Activated CD8-positive, alpha-beta memory T cell treated with anti-CD3 and anti-CD28 coated beads for 24 hours (primary cell): ENCODE data around the gene FAM219A.

Experiments used
- DNase-seq: peaks from one replicate; pipeline ENCODE4 v3.0.0-alpha.2; 2020

FAM219A gene

DNA sequence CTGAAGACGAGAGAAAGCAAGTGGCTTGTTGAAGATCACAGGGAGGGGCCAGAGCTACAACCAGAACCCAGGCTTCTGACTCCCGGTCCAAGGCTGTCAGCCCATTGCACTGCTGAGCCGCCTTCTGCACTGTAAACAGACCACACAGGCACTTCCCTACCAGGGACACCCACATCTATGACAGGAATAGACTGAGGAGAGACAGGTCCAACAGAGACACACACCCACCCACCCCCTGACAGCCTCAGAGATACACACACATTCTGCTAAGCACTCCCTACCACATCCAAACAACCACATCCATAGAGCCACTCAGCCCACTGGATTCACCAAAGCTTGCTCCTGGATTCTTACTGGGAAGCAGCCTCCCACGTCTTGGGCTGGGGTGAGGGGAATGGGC, 58.6 kb downstream of the FAM219A start:
- no peak for DNase-seq

DNA sequence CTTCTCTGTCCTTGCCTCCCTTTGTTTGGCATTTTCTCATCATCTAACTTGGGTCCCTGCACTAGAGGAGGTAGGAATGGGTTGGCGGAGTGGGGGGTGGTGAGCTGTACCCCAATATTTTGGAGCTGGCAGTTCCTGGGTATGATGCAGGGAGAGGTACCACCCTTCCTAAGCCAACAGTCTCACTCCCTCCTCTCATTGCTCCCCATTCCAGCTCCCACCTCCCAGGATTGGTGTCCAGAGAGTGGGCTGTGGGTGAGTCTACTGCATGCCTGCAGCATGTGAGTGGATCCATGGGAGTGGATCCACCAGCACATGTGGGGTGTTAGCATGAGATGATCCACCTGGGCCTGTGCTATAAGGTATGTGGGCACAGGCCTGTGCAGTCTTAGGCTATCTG, 59.5 kb downstream of the FAM219A start:
- DNase-seq: no peak

DNA sequence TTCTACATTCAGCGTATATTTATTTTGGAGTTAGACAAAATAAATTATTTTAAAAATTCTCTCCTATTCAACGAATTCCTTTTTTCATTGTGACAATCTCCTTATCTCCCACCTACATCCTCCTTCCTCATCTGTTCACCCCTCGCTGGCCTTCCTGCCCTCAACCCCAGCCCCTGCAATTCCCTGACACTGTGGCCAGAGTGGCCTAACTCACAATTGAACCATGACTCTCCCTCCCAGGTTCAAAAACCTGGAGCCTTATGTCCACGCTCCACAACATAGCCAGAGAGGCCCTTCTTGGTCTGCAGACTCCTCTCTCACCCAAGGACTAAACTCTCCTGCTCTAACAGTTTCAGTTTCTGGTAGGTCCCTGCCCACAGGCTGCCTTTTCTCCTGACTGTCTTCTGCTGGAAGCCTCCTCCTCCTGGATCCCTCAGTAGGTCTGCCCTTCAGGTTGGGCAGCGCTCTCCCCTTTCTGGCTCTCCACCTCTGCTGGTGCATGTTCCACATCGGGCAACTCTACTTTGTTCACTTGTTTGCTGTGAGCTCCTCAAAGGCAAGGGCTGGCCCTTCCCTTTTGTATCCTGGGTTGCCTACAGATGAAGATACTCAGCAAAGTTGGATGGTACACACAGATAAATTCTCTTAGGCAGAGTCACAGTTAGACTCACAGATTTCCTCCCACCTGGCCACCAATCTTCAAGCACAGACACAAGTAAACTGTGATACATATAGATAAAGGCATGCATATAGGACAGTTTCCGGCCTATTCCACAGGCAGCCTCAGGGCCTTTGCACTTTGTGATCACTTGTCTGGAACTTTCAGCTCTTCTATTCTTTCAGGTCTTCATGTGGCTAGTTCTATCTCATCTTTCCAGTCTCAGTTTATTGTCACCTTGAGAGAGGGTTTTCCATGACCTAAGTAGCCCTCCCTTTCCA, 61.8 kb downstream of the FAM219A start:
- DNase-seq: no peak

DNA sequence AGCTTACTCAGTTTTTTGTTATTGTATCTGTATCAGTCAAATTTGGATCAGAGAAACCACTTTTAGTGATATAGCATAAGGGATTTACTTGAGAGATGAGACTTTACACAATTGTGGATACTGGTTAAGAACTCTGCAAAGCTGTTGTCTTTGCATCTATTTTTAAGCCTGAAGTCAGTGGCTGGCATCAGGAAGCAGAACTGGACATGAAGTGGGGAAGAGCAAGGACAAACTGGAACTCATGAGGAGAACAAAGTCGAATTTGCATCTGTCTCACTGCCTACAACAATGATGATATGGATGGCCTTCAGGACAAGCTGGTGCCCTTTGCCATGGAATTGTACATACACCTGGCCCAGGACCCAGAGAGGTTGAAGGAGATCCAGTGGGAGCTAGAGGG, 65.9 kb downstream of the FAM219A start:
- no peak for DNase-seq

DNA sequence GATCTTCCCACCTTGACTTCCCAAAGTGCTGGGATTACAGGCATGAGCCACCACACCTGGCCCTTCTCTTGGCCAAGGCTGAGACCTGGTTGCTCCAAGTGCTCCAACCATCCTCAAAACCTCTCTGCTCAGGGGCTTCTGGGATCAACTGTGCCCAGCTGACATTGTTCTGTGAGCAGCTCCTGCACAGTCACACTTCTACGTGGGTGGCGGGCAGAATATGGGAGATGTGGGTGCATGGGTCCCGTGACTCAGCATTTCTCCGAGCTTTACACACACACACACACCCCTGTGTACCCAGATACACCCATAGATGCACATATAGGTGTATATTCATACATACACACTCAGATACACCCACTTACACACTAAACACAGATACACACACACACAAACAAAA, 71.1 kb downstream of the FAM219A start:
- no peak for DNase-seq

DNA sequence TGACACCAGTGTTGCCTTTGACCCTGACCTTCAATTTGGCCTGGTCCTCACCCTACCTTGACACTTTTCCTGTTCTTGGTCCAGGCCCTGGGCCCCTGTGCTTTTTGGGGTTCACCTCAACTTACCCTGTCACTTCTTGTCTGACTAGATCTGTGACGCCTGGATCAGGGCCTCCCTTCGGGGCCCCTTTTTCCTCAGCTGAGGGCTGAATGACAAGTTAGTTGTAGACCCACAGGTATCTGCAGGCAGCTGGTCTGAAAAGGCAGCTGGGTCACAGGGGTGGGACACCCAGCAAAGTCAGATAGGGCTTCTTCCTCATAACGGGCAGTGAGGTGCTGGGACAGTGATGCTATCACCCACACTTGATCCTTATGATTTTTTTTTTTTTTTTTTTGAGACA, 71.7 kb downstream of the FAM219A start:
- DNase-seq: peak; percentile 42

DNA sequence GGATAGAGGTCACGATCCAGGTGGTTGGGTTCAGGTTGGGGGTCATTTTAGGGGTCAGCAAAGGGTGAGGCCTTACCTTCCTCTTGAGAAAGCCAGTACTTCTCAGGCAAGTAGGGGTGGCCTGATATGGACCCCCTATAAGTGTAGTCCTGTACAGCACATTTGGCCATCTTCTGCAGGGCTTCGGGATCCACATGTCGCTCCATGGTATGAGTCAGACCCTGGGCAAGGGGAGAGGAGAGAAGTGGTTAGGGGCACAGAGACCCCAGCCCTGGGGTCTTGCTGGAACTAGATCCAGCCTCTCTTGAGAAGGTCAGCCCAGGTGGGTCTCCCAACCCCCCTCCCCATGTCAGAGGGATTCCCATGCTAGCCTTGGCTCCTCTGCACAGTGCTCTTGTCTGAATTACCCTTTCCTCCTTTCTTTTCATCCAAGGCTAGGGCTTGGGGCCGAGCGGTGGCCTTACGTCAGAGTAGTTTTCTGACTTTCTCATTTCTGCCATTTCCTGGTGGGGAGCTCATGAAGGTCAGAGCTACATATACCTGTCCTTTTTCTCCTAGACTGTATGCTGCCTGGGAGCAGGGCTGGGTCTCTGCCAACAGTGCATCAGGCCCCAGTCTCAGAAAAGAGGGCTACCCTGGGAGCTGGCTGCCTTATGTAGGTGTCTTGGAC, 72.7 kb downstream of the FAM219A start:
- peak; percentile 19 for DNase-seq

DNA sequence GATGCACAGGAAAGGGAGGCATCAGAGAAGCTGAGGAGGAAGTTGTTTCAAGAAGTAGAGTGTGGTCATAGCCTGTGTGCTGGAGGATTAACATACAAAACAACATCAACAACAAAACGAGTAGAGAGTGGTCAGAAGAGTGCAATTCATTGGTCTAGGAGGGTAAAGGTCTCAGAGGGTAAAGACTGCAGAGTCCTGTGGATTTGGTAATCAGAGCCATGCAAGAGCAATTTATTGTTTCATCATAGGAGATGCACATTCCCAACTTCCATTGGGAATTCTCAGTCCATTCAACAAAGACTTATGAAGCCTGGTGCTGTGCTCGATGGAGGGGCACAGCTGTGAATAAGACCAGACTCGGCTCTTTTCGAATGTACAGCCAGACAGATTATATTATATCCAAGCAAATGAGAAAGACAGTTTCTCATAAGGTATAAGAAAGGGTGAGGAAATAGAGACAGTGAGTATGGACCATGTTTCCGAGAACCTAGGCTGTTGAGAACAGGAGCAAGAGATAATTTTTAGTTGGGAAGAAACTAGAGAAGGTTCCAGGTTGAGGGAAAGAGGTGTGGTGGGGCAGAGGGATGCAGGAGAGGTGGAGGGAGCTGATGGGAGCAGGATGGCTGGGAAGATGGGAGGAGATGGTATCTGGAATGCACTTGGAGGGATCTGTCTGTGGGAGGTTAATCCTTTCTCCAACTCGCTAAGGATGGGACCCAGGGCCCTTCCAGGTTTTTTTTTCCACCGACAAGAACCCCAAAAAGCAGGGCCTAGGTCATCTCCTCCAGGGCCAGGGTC, 73.8 kb downstream of the FAM219A start:
- DNase-seq: peak; percentile 15

DNA sequence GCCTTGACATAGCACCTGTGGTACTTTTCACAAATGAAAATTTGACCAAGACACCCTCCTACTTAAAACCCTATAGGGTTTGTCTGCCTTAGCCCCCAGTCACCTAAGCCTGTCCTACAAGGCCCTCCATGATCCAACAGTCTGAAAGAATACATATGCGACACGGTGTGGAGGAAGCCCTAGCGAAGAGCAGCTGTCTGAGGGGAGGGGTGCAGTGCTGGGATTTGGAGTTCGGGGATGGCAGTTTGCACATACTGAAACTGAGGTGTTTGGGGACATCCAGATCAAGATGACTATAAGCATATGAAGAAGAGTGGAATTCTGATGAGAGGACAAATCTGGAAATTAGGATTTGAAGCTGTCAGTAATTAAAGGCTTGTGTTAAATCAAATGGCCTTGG, 74.5 kb downstream of the FAM219A start:
- DNase-seq: peak; percentile 5

DNA sequence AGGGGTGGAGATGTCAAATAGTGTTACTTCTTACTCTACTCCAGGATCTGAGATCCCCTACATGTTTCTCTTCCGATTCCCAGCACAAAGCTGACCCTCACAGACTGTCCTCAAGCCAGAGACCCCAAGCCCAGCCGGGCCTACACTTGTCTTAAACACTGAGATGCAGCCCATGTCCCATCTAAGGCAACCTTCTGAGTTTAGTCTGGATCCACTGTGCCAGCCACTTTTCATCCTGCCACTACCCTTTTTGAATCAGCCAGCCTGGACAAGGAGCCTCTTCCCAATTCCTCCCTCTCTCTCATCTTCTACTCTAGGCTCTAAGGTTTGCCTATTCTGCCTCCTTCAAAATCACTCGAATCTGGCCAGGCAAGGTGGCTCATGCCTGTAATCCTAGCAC, 75.5 kb downstream of the FAM219A start:
- peak; percentile 45 for DNase-seq

DNA sequence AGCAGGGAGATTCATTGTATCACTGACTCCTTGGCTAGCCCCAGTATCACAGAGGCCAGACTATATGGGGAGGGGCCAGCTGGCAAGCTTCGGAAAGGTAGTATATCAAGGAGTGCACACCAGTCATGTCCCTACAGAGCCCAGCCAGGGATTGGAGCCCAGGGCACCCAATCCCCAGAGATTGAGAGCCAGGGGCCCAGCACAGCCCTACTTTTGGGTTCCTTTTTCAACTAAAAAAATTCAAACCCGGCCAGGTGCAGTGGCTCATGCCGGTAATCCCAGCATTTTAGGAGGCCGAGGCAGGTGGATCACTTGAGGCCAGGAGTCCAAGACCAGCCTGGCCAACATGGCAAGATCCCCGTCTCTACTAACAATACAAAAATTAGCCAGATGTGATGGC, 76.3 kb downstream of the FAM219A start:
- peak; percentile 38 for DNase-seq

DNA sequence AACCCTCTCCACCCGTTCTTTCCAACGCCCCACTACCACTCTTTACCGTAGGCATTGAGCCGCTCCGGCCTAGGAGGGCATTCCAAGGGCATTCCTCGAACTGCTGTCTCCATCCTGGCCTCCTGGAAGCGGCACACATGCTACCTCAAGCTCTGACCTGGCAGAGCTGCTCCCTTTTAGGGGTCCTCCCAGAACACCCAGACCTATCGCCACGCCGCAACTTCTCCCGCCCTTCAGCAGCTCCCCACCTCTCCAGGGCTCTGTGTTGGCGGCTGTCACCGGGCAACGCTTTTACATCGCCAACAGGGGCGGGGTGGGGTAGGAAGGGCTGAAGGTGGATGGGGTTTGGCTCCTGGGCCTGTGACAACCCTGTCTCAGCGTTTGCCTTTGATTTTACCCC, 77.0 kb downstream of the FAM219A start:
- no peak for DNase-seq

DNA sequence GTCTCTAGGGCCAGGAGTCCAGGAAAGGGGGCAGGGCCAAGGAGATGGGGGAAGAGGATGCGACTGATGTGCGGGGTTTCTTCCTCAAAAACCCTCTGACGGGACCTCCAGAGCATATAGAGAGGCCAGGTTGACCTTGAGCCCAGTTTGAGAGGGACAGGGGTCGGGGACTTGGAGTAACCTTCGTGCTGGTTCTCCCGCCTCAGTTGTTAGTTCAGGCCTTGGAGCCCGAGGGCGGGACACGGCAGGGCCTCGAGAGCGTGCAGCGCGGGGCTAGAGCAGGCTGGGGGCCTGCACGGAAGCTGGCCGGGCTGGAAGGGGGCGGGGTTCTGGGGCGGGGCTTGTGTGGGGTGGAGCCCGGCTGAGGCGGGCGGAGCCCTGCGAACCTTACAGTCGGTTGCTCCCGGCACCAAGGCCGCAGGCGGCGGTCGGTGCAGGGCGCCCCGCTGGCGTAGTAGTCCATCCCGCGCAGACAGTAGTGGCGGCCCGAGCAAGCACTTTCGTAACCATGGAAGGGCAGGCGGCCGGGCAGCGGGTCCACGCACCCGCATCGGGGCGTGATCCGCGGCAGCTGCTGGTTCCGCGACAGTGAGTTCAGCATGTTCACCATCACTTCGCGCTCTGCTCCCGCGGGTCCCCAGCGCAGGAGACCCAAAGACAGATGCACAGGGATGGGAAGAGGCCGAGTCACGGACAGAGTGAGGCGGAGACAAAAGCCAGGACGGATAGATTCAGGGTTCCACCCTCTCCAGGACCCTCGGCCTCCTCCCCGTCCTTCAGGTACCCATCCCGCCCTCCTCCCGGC, 77.7 kb downstream of the FAM219A start:
- DNase-seq: peak; percentile 89

DNA sequence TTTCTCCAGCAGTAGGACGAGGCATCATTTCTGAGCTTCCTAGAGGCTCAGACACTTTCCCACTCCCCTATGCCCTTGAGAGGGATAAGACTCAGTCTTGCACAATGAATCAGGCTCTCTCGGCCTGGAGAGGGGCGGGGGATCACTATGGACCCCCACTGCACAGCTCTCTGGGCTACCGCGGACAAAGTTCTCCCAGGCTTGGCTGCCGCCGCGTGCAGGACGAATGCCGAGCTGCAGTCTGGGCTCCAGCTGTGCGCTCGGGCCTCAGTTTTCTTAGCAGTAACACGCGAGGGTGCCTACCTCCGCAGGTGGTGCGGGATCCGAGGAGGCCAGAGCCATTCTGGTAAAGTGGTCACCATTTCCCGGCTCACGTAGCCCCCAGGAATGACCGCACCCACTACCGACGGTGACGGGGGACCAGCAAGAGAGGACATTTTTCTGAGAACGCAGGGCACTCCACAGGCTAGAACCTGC, 78.3 kb downstream of the FAM219A start:
- no peak for DNase-seq

DNA sequence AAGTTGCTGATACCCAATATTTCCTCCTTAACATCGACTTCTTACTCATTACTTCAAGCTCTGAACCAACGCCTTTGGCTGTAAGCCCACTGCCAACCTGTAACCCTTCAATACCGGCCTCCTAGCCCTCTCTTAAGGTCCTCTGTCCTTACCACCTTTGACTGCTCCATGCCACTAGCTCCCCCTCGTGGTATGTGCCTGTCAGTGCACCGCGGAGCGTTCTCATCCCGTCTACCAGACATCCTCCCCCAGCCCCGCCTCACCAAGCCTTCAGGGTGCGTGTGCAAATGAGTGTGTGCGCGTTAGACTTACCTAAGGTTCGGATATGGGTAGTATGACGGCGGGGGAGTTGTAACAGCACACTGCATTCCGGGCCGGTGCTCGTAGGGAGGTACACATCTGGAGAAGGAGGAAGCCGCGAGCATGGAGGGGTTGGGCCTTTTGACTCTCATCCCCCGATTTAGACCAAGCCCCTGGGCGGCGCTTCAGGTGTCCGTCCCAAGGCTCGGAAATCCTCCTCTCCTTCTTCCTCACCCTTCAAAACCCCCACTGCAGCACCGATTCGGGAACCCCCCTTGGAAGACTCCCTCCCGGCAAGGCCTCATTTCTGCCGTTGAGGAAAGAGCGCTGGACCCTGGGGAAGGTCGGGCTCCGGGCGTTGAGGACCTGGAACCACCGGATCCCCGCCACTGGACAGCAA, 78.9 kb downstream of the FAM219A start:
- DNase-seq: peak; percentile 95

DNA sequence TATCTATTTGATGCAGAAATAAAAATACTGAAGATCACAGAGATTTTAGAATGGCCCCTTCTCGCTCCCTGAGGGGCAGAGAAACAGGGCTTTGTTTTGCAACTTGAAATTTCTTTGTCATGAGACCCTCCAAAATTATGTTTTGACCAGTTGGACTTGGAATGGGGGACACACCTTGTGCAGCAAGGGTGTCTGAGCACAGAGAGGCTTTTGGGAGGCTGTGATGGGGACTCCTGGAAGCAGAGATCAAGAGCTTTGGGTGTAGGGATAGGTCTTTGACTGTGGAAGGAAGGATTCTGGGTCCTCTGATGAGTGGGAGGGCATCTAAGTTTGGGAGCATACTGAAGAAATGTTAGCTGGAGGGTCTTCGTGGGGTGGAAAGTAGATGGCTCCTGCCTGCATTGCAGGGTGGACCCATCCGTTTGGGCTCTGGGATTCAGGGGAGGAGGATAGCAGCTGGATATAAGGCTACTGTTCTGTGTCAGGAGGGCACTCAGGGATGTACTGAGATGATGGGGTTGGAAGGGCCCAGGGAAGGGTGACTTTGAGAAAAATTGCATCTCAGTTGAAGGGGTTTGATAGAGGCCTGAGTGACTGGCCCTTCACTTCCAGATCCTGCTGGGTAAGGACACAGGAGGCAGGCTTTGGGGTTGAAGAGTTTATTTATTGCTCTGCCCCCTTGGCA, 79.9 kb downstream of the FAM219A start:
- no peak for DNase-seq

DNA sequence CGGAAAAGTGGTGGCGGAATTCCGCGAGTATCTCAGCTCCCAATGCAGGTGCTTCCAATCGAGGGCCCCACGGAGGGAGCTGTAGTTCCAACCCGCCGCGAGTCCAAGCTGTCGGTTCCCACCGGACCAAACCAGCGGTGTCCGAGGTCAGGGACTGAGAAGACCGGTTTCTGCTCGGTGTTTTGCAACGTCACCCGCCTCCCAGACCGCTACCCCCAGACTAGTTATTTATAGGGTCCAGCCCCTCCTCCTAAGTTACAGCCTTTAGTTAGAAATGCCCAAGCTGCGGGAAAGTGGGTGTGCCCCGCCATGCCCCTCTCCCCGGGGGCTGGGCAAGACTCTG, 81.0 kb downstream of the FAM219A start:
- DNase-seq: no peak

DNA sequence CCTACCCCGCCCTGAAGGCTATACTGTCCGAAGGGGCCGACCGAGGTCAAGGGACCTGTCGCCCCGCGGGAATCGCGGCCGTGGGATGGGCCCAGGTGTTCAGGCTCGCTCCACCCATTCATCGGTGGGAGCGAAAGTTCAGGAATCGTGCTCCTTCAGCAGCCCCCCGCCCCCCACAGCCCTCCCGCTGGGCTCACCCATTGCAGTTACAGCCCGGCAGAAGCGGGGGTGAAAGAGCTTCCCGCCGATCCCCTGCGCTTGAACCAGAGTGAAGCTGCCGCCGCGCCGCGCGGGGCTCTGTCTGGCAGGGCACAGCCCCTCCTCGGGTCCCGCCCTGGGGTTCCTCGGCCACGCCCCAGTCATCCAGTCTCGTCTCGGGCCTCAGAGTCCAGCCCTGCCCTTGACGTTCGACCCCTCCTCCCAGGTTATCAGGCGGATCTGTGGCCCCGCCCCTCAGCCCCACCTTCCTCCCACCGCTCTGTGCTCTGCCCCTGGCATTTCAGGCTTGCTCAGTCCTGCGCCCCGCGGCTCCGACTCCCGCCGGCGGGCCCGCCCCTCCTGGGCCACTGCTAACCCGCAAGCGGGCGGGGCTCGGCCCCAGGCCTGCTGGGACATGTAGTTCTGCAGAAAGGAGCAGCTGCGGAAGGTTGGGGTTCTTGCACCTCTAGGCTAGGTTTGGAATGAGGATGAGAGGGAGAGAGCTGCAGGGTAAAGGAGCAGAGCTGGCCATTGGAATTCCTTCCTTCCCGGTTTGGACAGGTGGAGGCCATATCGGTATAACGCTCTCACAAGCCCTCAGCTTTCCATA, 81.6 kb downstream of the FAM219A start, which contains the start of gene MYORG:
MYORG (minus strand) TSS at position 303 of the 808 bp plus-strand sequence. CDS start 3,955 bp downstream, outside the sequence.
- DNase-seq: peak; percentile 98

DNA sequence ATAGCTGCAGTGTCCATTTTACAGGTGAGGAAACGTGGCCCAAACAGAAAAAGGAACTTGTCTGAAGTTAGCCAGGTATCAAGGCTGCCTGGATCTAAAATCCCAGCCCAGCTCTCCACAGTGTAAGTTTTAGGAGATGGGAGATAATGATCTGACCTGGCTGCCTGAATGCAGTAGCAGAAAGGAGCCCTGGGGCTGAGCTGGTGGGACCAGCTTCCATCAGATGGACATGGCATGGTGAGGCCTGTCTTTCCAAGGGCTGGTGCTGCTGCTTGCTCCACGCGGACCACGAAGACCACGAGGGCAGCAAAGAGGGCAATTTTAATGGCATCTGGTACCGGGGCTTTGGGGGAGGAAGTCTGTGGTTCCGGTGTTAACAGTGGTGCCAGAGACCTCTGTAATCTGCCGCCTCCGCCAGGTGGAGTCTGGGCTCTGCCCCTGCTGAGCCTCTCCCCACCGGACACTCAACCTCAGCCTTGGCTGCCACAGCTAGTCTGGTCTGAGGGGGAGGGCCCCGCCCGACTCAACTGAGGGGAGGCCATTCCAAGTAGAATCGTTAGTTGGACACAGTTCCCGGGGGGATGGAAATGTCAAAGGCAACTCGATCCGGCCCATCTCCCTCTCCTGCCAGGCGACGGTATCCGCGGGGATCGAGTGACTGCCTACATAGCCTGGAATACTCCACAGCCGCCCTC, 82.3 kb downstream of the FAM219A start:
- peak; percentile 77 for DNase-seq
